ENCODE results near the gene JUN.
"Not testable (repeated sequence)": the region's sequence is repeated elsewhere in the genome, so short reads cannot be mapped to it uniquely, and the experiment has no call there.

Gene JUN

DNA sequence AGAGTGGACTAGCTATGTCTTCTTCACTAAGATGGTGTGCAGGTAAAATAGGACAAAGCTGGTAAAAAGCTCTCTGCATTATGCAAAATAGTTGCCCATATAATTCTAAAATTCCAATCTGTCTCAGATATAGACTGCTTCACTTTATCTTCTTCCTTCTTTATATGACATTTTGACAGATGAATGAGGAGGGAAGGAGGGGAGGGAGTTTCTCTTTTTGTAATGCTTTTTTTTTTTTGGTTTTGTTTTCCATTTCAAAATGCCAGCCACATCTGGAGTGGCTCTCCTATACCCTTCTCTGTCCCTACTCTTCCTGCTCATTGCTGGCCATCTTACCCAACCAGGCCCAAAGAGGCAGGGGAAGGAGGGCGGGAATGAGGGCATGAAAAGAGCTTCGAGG lies 24.2 kb upstream of the JUN start:
- no peak for DNase-seq (ENCODE audit: low read depth in 2 of 2)

DNA sequence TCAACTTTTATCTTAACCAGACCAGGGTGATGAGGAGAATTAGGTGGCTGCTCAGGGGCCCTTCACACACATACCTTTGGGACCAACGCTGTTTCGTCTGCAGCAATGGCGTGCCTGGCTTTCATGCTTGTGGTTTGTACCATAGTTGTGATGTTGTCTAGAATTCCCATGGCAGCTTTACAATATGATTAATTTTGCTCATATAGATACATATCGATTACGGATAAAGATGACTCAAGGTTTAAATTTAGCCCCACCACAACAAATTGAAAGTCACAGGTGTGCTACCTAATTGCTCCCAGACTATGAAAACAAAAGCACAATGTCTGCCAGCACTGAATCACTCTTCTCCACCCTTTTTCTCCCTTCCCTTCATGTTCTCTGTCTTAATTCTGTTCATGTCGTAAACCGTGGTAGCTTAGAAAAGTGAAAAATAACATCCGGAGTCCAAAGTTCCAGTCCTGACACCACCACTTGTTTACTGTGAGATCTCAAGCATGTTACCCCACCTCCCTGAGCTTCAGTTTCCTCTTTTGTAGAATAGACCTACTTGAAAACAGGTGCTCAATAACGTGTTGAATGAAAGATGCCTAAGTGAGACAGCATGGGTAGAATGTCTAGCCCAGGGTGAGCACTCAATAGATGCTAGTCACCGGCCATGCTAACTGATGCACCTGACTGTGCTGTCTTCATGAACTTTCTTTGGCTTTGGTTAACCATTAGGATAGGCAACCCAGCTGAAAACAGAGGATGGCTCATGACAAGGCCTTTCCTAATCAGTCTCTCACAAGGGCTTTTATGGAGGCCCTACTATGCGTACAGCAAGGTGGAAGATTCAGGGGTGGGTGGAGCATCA lies 22.1 kb upstream of the JUN start:
- no peak for DNase-seq (ENCODE audit: low read depth in 2 of 2)

DNA sequence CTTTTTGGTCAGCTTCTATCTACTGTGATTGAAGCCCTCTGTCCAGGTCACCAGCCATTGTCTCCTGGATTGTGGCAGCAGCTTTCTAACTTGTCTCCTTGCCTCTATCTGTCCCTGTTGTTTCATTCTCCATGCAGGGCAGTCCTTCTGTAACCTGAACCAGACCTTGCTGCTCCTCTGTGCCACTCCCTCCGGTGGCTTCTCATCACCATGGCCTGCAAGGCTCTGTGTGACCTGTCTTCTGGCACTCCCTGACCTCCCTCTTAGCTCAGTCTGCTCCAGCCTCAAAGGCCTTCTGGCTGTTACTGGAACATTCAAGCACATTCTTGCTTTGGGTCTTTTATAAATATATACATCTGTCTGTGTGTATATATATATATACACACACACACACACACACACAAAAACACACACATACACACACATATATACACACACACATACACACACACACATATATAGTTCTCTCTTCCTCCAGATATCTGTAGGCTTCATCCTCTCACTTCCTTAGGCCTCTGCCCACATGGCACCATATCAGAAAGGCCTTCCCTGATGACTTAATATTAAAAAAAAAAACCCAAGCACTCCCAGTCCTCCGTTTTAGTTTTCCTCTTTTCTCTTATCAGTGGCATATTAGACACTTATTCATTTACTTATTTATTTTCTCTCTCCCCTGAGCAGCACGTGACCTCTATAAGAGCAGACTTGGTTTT lies 21.2 kb upstream of the JUN start:
- no peak for DNase-seq (ENCODE audit: low read depth in 2 of 2)

DNA sequence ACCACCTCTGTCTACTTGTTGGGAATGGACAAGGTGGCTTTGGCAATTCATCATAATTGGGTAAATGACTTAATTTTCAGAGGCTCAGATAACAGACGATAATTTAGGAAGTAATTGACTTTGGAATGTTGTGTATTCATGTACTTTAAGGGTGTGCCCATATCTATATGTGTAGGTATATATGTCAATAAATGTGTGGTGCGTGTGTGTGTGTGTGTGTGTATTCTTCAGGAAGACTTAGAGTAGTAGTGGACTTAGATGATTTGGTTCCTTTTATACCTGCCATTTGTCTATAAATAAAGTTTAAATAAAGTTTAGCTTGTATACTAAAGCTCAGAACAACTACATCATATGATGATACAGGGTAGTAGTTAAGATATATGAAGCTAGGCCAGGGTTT lies 20.0 kb upstream of the JUN start:
- no peak for DNase-seq (ENCODE audit: low read depth in 2 of 2)

DNA sequence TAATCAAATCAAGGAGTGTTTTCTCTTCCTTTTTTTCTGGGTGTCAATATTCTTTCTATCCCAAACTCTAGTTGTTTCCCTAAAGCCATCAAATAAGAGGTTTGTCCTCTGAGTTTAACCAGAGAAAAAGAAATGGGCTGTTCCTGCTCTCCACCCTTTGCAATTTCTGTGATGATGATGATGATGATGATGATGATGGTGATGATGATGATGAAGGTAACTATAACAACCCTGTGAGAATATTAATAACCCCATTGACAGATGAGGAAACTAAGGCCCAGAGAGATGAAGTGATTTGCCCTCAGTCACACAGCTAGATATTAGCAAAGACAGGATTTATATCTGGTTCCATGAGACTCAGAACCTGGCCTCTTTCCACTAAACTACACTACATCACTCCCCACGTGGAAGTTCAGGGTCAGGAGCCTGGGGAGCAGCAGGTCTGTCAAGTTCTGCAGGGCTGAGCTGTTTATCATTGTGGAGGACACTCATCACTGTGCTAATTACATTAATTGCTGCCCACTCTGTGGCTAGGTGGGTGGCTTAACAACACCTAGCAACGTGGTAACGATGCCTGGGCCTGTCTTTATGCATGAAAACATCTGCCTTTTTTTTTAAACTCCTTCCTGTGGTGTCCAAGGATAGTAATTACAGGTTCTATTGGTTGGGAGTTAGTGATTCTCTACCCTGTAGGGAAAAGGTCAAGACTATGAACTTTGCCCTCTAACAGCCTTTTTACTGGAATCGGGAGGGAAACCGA lies 19.0 kb upstream of the JUN start:
- no peak for DNase-seq (ENCODE audit: low read depth in 2 of 2)

DNA sequence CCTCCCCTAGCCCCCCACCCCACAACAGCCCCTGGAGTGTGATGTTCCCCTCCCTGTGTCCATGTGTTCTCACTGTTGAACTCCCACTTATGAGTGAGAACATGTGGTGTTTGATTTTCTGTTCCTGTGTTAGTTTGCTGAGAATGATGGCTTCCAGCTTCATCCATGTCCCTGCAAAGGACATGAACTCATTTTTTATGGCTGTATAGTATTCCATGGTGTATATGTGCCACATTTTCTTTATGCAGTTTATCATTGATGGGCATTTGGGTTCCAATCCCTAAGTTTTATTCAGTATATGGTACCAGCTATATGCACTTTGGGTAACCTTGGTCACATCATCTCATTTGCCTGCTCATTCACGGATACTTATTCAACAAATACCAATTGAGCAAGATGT lies 17.4 kb upstream of the JUN start:
- DNase-seq (ENCODE audit: low read depth in 2 of 2): not testable (repeated sequence)

DNA sequence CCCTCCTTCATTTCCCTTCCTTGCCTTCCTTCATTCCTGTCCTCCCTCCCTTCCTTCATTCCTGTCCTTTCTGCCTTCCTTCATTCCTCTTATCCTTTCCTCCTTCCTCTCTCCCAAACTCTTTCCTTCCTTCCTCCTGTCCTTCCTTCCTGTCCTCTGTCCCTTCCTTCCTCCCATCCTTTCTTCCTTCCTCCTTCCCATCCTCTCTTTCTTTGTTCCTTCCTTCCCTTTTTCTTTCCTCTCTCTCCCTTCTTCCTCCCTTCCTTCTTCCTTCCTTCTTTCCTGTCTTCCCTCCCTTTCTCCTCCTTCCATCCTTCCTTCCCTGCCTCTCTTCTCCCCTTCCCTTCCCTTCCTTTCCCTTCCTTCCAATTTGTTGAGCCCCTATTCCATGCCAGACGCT lies 15.8 kb upstream of the JUN start:
- no peak for DNase-seq (ENCODE audit: low read depth in 2 of 2)

DNA sequence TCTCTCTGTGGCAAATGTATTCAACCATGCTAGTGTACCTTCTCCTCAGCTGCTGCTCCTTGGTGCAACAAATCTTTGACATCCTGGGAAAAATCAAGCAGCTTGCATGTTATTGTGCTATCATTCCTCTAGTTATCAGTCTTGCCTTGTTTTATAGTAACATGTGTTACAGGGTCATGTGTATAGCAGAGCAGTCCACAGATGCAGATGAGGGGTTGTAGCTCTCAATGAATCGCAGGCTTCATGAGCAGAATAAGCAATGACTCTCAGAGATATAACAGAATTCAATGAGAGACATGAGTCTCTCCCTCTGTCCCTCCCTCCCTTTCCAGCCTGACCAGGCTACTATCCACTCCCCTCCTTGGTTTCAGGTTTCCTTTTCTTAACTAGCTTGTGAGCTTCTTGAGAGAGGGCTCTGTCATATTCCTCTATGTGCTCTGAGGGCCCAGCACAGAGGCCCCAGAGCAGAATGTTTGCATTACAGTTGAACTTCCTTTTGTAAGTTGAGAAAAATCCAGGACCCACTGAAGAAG lies 15.1 kb upstream of the JUN start:
- no peak for DNase-seq (ENCODE audit: low read depth in 2 of 2)

DNA sequence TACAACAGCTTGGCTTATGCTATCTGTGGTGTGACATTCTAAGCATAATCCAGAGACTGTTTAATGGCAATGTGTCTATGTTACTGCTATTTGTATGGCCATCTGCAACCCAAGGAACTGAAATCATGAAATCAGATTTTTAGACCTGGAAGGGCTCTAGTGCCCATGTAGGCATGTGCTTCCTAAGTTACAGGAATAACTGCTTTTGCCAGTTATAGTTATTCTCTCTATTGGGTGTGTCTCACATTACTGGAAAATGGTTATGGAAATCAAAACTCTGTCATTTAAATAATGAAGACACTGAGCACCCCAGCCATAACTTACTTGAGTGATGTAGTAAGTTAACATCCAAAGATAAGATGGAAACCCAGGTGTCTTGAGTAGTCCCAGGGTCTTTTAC lies 12.6 kb upstream of the JUN start:
- DNase-seq (ENCODE audit: low read depth in 2 of 2): no peak

DNA sequence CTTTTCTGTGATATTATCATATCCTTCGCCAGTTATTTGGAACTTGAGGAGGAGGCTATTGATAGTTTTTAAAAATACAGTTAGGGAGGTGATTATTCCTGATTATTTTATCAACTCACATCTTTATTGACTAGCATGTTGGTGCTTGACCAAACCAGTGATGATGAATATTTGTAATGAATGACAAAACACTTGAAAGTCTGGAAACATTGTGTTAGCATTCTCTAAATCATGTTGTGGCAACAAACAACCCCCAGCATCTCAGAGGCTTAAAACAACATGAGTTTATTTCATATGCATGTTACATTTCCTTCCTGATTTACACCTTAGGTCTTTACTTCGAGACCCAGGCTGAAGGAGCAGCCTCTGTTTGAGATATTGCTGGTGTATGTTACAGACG lies 10.7 kb upstream of the JUN start:
- no peak for DNase-seq (ENCODE audit: low read depth in 2 of 2)

DNA sequence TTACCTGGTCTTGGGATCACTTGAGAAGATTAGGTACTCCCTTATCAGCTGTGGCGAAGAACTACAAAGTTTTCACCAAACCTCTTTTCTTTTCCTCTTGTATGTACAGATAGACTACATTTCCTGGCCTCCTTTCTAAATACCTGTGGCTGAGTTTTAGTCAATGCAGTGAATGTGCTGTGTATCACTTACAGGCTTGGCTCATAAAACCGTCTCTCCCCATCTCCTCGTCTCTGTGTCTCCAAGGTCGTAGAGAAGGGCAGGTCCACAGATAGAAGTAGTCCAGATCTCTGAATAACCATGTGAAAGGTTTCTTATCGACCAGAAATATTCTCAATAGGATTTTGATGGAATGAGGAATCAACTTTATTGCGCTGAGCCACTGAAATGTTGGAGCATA lies 9.0 kb upstream of the JUN start:
- DNase-seq (ENCODE audit: low read depth in 2 of 2): no peak

DNA sequence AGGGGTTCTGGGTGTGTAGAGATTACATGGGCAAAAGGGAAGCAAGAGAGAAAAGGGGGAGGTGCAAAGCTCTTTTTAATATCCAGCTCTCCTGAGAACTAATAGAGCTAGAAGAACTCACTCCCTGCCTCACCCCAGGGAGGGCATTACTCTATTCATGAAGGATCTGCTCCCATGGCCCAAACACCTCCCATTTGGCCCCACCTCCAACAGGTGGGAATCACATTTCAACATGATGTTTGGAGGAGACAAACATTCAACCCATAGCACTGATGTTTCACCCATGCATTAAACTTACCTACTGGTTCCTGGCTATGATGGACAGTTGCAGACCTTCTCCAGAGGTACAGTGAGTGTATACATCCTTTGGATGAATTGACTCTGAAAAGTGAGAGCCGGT lies 7.3 kb upstream of the JUN start:
- DNase-seq (ENCODE audit: low read depth in 2 of 2): no peak

DNA sequence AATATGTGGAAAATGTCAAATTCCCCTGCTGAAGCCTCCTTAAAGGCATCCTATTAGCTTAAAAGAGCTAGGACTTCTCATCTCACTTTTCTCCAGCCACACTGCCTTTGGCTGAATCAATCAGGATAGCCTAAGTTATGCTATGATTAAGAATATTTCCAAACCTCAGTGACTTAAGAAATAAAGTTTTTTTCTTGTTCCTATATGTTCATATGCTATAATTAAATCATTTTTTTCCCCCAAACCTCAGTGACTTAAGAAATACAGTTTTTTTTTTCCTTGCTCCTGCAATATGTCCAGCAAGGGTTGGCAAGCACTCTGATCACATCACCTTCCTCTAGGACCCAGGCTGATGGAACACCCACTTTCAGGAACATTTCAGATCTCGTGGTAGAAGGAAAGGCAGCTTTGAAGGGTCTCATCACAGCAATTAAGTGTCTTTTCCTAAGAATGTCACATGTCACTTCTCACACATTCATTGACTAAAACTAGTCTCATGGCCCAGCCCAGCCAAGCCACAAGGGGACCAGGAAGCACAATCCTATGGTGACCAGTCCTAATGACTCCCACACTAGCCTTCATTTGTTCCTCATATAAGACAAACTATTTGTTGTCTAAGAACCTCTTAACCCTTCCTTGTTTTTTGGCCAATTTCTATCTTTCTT lies 6.3 kb upstream of the JUN start:
- no peak for DNase-seq (ENCODE audit: low read depth in 2 of 2)

DNA sequence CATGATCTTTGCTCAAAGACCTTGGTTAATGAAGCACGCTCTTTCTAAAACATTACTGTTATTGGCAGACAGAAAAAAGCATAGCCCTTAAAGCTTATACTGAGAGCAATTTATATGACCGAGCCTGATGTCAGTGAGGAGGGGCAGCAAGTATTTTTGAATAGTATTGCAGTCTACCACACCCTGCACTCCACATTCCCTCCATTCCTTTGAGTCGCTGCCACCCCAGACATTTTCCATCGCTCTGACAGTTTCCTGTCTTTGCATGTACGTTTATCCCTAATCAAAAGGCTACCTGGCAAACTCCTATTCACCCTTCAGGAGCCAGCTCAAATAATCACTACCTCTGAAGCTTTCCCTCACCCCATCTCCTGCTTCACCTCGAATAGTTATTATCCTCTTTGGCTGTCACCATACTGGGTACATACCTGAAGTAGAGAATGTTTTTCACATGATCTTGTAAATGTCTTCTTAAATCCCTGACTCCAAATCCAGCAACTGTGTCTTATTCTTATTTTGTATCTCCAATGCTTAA lies 5.5 kb upstream of the JUN start:
- no peak for DNase-seq (ENCODE audit: low read depth in 2 of 2)

DNA sequence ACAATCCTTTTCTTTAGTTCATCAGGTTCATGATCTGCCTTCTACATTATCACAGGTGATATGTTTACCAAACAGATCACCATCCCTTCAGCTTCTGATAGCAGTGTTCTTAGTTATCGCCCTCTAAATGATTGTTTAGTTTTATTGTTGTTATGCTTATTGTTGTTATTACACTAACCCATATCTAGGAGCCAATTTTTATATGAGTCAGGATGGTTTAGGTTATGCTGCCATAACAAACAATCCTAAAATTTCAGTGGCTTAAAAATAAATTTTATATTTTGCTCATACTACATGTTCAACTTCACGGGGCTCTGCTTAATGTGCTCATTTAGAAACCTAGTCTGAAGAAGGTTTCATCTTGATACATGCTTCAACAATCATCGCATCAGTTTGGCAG lies 4.4 kb upstream of the JUN start:
- DNase-seq (ENCODE audit: low read depth in 2 of 2): no peak

DNA sequence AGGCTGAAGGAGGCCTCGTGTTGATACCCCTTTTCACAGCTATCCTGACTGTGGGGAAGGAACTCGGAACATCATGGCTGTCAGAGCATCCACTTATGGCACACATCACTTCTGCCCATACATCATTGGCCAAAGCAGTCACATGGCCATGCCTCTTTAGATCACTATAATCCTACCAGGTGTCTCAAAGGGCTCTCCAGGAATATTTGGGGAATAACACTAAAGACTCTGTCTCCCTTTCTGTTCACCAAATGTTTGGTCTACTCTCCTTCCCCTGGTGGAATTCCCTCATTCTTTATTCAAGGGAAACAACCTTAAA lies 3.0 kb upstream of the JUN start:
- DNase-seq (ENCODE audit: low read depth in 2 of 2): no peak

DNA sequence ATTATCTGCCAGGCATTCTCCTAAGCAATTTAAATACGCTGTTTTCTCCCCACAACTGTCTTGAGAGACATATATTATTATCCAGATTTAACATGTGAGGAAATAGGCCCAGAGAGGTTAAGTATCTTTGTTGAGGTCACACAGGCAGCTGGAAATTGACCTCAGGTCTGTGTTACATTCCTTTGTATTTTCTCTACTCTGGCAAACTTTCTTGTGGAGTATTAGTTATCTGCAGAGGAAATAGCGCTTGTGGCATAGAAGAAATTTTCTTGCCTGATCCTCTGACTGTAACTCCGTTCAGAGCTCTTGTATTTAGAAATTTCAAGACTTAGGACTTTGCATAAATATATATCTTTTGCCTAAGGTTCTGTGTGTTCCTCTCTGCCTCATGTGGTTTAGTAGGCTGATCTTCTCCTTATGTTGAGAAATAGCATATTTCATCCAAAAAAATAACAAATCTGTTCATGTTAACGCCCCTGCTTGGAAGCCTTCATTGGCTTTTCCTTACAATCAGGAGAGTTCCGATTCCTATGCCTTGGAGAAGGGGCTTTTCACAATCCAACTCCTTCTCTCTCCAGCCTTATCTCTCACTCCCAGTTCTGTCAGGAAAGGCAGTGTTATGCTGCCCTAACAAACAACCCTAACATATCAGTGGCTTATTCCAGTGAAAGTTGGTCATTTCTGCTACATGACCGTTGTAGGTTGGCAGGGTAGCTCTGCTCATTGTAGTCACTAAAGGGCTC lies 2.5 kb upstream of the JUN start:
- no peak for DNase-seq (ENCODE audit: low read depth in 2 of 2)

DNA sequence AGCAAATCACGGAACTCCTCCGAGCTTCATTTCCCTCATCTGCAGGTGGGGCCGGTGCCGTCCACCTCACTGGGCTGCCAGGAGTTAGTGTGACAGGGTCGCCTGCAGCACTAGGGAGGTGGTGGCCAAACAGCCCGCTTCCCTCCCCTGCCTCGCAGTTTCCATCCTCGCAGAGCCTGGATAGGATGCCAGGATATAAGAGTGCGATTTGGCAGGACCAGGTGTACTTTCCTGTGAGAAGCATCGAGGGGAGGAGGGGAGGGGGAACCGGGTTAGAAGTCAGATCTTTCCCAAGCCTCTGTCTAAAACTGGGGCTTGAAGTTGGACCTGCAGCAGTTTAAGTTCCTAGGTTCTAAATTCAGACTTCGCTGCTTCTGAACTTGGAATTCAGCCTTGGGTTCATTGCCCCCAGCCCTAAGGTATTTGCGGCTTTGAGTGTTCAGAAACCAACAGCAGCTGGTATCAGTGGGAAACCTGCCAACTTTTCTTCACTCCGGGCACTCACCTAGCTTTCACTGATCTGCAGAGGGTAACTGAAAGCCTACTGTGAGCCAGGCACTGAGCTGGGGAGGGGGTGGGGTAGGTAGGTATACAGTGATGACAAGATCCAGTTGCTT lies 1.7 kb upstream of the JUN start:
- DNase-seq (ENCODE audit: low read depth in 2 of 2): no peak

DNA sequence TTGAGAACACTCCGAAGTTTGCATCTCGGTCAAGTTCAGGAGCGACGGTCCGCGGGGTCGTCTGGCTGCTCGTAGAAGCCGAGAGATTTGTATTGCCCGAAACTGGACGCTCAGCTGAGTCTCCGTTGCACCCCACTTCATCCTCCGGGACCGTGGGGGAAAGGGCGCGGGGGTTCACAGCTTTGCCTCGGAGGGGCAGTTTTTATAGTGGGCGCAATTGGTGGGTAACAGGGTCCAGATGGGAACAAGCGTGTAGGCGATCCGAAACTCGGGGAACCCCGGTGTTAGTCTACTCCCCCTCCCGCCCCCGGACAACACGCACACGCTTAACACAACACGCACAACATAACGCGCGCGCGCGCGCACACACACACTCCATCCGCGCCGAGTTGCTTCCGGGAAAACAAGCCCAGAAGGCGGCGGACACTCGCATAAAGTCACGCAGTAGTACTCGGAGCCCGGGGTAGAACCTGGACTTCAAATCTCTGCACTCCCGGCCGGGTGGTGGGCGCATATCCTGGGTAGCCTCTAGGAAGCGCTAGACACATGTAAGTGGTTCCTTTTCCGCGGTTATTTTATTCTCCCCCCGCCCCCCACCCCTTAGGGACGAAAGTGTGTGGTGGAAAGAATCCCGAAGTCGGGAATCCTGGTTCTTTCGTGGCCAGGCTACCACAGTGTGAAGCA lies 1.1 kb upstream of the JUN start:
- peak; percentile 58 to 71 for DNase-seq (ENCODE audit: low read depth in 2 of 2)

Measured in stimulated activated CD4-positive, alpha-beta T cell treated with anti-CD3 and anti-CD28 coated beads, Interleukin-1b, Interleukin-23, amount 100 ng/mL, for 1 hour (primary cell).